HUES48 (cell line): ENCODE results near the gene KLK15.

ENCODE experiments used
- H3K27ac ChIP-seq: one replicate; pipeline ENCODE4 v1.7.0; 2013; ENCODE audit warnings: low read depth, low read length, inconsistent platforms
- H3K27me3 ChIP-seq: 2 replicates; pipeline ENCODE4 v1.6.1; 2013; ENCODE audit warnings: mild to moderate bottlenecking, low read length; ENCODE audit not compliant: control insufficient read depth, insufficient read depth
- H3K36me3 ChIP-seq: 2 replicates; pipeline ENCODE4 v1.6.1; 2013; ENCODE audit warnings: low read length; ENCODE audit not compliant: control insufficient read depth, insufficient read depth
- H3K4me1 ChIP-seq: 2 replicates; pipeline ENCODE4 v1.6.1; 2013; ENCODE audit warnings: mild to moderate bottlenecking, low read length; ENCODE audit not compliant: control insufficient read depth, insufficient read depth
- H3K4me3 ChIP-seq: 2 replicates; pipeline ENCODE4 v1.5.1; 2013; ENCODE audit warnings: mild to moderate bottlenecking, low read depth, low read length
- H3K9ac ChIP-seq: 2 replicates; pipeline ENCODE4 v1.6.1; 2013; ENCODE audit warnings: mild to moderate bottlenecking, low read depth, low read length, moderate library complexity
- H3K9me3 ChIP-seq: 2 replicates; pipeline ENCODE4 v1.6.1; 2013; ENCODE audit warnings: low read length; ENCODE audit not compliant: control insufficient read depth, insufficient read depth

KLK15 gene

GRCh38 chr19:50861496-50862286, 28.3 kb upstream of the KLK15 start:
- Histone ChIP-seq H3K4me3 (no peak overlapping the region), H3K27ac (no peak overlapping the region), H3K27me3 (no peaks in the 10 kb centered on the region)

DNA sequence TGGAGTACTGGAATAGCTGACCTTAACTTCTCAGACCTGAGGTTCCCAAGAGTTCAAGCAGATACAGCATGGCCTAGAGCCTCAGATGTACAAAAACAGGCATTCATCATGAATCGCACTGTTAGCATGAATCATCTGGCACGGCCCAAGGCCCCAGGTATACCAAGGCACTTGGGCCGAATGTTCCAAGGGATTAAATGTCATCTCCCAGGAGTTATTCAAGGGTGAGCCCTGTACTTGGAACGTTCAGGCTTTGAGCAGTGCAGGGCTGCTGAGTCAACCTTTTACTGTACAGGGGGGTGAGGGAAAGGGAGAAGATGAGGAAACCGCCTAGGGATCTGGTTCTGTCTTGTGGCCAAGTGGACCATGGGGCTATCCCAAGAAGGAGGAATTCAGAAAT, 27.6 kb upstream of the KLK15 start:
- Histone ChIP-seq H3K9ac (no peak overlapping the region), H3K4me3 (no peak overlapping the region), H3K4me1 (peaks cover 4% of the 10 kb centered on the region; the same call in 1 of the 2 replicates), H3K9me3 (peaks cover 8% of the 10 kb centered on the region), H3K27me3 (no peaks in the 10 kb centered on the region), H3K36me3 (no peaks in the 10 kb centered on the region), H3K27ac (no peak overlapping the region)

More at GRCh38 chr19:50861496-50862286, 28.3 kb upstream of the KLK15 start:
- peaks cover 4% of the 10 kb centered on the region; the same call in 1 of the 2 replicates for H3K4me1 ChIP-seq
- no peak overlapping the region for H3K9ac ChIP-seq
- no peaks in the 10 kb centered on the region for H3K36me3 ChIP-seq
- peaks cover 8% of the 10 kb centered on the region for H3K9me3 ChIP-seq

- H3K4me3 ChIP-seq, result no peak overlapping the region
- H3K9ac ChIP-seq, result no peak overlapping the region
- H3K9me3 ChIP-seq, result peaks cover 8% of the 10 kb centered on the region
- H3K27me3 ChIP-seq, result 0 out of 2 replicates have a peak, but pooled peaks cover 3% of the 10 kb centered on the region
- H3K36me3 ChIP-seq, result no peaks in the 10 kb centered on the region
- H3K27ac ChIP-seq, result no peak overlapping the region
- H3K4me1 ChIP-seq, result peaks cover 4% of the 10 kb centered on the region; the same call in 1 of the 2 replicates
Measured at GRCh38 chr19:50859849-50860248, 26.5 kb upstream of the KLK15 start.

- Histone ChIP-seq H3K9me3 (peaks cover 8% of the 10 kb centered on the region), H3K9ac (no peak overlapping the region), H3K36me3 (no peaks in the 10 kb centered on the region), H3K27me3 (0 out of 2 replicates have a peak, but pooled peaks cover 3% of the 10 kb centered on the region), H3K4me1 (peaks cover 4% of the 10 kb centered on the region; the same call in 1 of the 2 replicates), H3K4me3 (no peak overlapping the region), H3K27ac (no peak overlapping the region)
Measured at GRCh38 chr19:50858886-50859285, 25.5 kb upstream of the KLK15 start.

- no peaks in the 10 kb centered on the region for H3K36me3 ChIP-seq
- H3K27me3 ChIP-seq, result 0 out of 2 replicates have a peak, but pooled peaks cover 3% of the 10 kb centered on the region
- H3K9ac ChIP-seq, result no peak overlapping the region
- H3K27ac ChIP-seq, result no peak overlapping the region
- peaks cover 4% of the 10 kb centered on the region; the same call in 1 of the 2 replicates for H3K4me1 ChIP-seq
- no peak overlapping the region for H3K4me3 ChIP-seq
- H3K9me3 ChIP-seq, result peaks cover 8% of the 10 kb centered on the region
Measured at GRCh38 chr19:50857366-50857765, 24.0 kb upstream of the KLK15 start.

- Histone ChIP-seq H3K36me3 (no peaks in the 10 kb centered on the region), H3K9ac (no peak within 1 kb of the TSS), H3K27me3 (0 out of 2 replicates have a peak, but pooled peaks cover 3% of the 10 kb centered on the region), H3K4me1 (peaks cover 4% of the 10 kb centered on the region; the same call in 1 of the 2 replicates), H3K27ac (no peak within 1 kb of the TSS), H3K9me3 (no peaks in the 10 kb centered on the region), H3K4me3 (no peak within 1 kb of the TSS)
Measured at GRCh38 chr19:50854636-50855410, 21.4 kb upstream of the KLK15 start, which contains the start of gene KLK3. TSS of gene KLK3 (plus strand) at chr19:50854915. CDS start at chr19:50854956, 41 bp downstream.

DNA sequence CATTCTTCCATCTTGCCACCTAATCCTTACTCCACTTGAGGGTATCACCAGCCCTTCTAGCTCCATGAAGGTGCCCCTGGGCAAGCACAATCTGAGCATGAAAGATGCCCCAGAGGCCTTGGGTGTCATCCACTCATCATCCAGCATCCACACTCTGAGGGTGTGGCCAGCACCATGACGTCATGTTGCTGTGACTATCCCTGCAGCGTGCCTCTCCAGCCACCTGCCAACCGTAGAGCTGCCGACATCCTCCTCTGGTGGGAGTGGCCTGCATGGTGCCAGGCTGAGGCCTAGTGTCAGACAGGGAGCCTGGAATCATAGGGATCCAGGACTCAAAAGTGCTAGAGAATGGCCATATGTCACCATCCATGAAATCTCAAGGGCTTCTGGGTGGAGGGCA, 18.2 kb upstream of the KLK15 start:
- H3K4me1 ChIP-seq, result no peaks in the 10 kb centered on the region
- H3K4me3 ChIP-seq, result no peak overlapping the region
- H3K27ac ChIP-seq, result no peak overlapping the region
- no peaks in the 10 kb centered on the region for H3K36me3 ChIP-seq
- H3K9me3 ChIP-seq, result no peaks in the 10 kb centered on the region
- H3K9ac ChIP-seq, result no peak overlapping the region
- 0 out of 2 replicates have a peak, but pooled peaks cover 3% of the 10 kb centered on the region for H3K27me3 ChIP-seq

- no peaks in the 10 kb centered on the region for H3K36me3 ChIP-seq
- 0 out of 2 replicates have a peak, but pooled peaks cover 3% of the 10 kb centered on the region for H3K27me3 ChIP-seq
- no peaks in the 10 kb centered on the region for H3K4me1 ChIP-seq
- H3K9me3 ChIP-seq, result no peaks in the 10 kb centered on the region
- no peak overlapping the region for H3K9ac ChIP-seq
- H3K4me3 ChIP-seq, result no peak overlapping the region
- no peak overlapping the region for H3K27ac ChIP-seq
Measured at GRCh38 chr19:50850738-50851137, 17.4 kb upstream of the KLK15 start.

DNA sequence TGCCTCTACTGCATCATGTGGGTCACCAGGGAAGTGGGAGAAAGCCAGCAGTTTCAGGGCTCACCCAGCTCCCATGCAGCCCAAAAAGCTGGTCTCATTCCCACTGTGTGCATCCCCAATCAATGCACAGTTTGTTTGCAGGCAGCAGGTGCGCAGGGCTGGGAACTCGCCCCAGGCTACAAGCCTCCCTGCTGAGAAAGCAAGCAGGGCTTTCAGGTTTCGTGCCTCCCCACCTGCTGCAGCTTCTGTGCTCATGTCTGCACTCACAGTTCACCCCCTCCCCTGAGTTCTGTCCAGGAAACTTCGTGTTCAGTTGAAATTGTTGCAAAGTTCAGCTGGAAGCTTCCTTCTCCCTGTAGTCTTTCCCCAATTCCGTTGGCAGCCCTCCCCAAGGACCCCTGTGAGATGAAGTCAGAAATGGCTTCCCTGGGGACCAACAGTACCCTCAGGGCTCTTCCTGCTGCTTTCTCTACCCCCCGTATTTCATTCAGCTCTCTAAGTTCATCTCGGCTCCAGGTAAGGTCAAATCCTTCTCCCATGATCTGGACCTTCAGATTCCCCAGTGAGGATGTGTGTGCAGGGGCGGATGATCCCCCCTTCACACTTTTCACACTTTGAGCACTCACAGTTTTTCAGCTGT, 11.0 kb upstream of the KLK15 start:
- H3K27me3 ChIP-seq, result peaks cover 31% of the 10 kb centered on the region

DNA sequence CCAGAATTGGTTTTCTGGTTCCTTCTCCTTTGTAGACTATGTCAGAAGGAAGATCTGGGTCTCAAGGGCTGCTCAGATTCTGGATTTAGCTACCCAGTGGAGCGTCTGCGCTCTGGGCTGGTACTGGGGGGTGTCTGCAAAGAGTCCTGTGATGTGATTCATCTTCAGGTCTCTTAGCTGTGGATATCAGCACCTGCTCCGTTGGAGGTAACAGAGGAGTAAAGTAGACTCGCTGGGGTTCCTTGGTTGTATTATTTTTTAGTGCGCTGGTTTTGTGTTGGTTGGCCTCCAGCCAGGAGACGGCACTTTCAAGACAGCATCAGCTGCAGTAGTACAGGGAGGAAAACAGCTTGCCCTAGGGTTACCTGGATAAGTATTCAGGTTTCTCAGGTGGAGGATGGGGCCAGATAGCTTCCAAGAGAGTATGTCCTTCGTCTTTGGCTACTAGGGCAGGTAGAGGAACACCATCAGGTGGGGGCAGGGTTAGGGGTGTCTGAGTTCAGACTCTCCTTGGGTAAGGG, 10.4 kb upstream of the KLK15 start:
- Histone ChIP-seq H3K4me3 (no peak overlapping the region), H3K9me3 (no peaks in the 10 kb centered on the region), H3K4me1 (no peaks in the 10 kb centered on the region), H3K27ac (no peak overlapping the region), H3K27me3 (peaks cover 31% of the 10 kb centered on the region), H3K9ac (no peak overlapping the region), H3K36me3 (no peaks in the 10 kb centered on the region)

More for the DNA sequence above, 11.0 kb upstream of the KLK15 start:
- H3K36me3 ChIP-seq, result no peaks in the 10 kb centered on the region
- no peak overlapping the region for H3K27ac ChIP-seq
- H3K9ac ChIP-seq, result no peak overlapping the region
- H3K4me1 ChIP-seq, result no peaks in the 10 kb centered on the region
- H3K9me3 ChIP-seq, result no peaks in the 10 kb centered on the region
- H3K4me3 ChIP-seq, result no peak overlapping the region
